ENCODE measurements around the gene NKG7.

Gene NKG7

DNA sequence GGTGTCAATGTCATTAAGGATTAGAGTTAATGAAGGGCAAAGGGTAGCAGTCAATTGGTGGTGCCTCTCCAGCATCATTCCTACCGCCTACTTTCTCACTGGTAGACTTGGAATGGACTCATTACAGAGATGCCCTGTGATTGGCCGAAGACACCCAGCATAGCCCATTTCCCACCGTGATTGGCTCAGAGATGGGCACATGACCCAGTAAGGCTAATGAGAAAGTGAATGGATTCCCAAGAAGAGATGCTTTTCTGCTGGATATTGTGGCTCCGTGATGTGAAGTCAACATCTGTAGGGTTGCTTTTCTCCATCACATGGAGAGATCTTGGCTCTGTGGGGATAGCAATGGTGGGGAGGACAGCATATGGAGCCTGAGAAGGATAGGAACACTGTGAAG, 42.1 kb downstream of the NKG7 start:
- TF ChIP-seq, protein P1, sequence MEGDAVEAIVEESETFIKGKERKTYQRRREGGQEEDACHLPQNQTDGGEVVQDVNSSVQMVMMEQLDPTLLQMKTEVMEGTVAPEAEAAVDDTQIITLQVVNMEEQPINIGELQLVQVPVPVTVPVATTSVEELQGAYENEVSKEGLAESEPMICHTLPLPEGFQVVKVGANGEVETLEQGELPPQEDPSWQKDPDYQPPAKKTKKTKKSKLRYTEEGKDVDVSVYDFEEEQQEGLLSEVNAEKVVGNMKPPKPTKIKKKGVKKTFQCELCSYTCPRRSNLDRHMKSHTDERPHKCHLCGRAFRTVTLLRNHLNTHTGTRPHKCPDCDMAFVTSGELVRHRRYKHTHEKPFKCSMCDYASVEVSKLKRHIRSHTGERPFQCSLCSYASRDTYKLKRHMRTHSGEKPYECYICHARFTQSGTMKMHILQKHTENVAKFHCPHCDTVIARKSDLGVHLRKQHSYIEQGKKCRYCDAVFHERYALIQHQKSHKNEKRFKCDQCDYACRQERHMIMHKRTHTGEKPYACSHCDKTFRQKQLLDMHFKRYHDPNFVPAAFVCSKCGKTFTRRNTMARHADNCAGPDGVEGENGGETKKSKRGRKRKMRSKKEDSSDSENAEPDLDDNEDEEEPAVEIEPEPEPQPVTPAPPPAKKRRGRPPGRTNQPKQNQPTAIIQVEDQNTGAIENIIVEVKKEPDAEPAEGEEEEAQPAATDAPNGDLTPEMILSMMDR (IDR thresholded peaks at IDR 0.05; ENCODE audit: low read depth, low read length): no peak
- in situ Hi-C loops (cut with HindIII; ENCODE audit: low sequenced_read_pairs): no loop called here
- no peak for DNase-seq (ENCODE audit: low read depth, low spot score)
- H3K4me3 ChIP-seq (ENCODE audit: low read depth, low read length): no peak overlapping the region

DNA sequence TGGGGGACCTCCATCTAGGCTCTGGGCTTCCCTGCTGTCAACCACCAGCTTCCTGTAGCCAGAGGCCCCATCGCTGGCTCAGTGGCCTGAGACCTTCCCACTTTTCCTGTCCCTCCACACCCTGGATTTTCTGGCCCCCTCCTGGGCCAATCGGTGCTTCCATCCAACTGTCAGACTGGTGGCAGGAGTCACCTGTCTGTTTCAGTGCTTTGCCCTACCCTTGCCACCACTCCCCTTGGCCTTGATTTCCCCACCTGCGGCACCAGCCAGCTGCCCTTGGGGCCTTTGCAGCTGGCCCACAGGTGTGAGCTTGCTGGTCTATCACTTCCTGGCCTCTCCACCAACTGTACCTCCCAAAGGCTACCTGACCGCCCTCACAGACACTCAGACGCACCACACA, 43.0 kb downstream of the NKG7 start:
- TF ChIP-seq, protein P1 (IDR thresholded peaks at IDR 0.05; ENCODE audit: low read depth, low read length): no peak
- no peak for DNase-seq (ENCODE audit: low read depth, low spot score)
- H3K4me3 ChIP-seq (ENCODE audit: low read depth, low read length): no peak overlapping the region
- in situ Hi-C loops (cut with HindIII; ENCODE audit: low sequenced_read_pairs): no loop called here

DNA sequence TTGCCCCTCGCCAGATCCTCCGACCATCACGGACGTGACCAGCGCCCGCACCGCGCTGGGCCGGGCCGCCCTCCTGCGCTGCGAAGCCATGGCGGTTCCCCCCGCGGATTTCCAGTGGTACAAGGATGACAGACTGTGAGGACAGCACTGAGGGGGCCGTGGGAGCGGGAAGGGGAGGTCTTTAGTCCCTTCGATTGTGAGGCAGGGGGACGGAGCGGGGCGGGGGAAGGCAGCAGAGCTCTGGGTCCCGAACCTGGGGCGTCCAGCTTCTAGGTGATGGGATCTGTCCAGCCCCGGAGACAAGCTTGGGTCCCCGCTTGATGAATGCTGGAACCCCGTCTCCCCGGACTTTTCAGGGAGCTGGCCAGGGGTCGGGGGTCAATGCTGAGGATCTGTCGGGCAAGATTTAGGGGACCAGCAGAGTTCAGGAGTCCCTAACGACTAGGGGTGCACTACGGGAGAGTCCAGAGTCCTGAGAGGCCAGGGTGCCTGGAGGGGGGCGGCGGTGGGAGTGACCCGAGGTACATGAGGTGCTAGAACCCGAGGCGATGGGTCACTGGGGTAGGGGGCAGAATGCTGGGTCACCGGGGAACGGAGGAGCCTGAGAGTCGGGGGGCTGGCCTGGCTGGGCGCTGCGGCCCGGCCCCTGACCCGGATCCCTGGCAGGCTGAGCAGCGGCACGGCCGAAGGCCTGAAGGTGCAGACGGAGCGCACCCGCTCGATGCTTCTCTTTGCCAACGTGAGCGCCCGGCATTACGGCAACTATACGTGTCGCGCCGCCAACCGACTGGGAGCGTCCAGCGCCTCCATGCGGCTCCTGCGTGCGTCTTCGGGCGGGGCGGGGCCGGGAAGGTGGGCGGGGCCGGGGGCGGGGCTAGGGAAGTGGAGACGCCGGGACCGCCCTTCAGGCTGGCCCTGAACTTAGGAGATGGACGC, 45.1 kb downstream of the NKG7 start:
- H3K4me3 ChIP-seq (ENCODE audit: low read depth, low read length): no peak overlapping the region
- in situ Hi-C loops (cut with HindIII; ENCODE audit: low sequenced_read_pairs): no loop called here
- TF ChIP-seq, protein P1 (IDR thresholded peaks at IDR 0.05; ENCODE audit: low read depth, low read length): no peak
- DNase-seq (ENCODE audit: low read depth, low spot score): no peak

DNA sequence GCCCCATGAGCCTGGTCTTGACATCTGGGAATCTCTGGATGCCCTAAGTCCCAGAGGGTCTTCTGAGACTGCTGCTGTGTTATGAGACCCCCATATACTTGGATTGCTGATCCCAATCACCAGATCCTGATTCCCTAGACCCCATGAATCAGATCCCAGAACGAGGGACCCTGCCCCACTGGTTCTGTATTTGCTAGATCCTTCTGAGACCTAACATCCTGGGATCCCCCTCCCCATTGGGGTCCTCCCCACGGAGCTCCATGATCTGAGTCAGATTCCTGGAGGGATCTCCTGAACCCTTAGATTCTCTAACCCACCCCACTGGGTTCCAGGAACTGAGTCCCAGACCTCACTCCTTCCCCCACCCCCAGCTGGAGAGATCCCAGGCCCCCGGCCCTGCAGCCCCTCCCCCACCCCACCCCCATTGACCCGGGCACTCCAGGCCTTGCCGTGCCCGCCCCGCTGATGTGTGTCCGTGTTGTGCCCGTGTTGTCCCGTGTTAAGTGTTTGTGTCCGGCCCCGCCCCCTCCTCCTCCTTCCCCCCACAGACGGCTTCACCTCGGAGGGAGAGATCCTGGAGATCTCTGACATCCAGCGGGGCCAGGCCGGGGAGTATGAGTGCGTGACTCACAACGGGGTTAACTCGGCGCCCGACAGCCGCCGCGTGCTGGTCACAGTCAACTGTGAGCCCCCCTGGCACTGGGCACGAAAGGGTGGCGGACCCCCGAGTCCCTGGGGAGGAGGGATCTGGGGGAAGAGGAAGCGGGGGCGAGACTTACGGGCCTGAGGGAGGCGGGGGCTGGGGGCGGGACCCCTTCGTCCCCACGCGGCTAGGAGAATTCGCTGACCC, 46.0 kb downstream of the NKG7 start:
- no peak overlapping the region for H3K4me3 ChIP-seq (ENCODE audit: low read depth, low read length)
- in situ Hi-C loops (cut with HindIII; ENCODE audit: low sequenced_read_pairs): no loop called here
- TF ChIP-seq, protein P1 (IDR thresholded peaks at IDR 0.05; ENCODE audit: low read depth, low read length): no peak
- no peak for DNase-seq (ENCODE audit: low read depth, low spot score)

DNA sequence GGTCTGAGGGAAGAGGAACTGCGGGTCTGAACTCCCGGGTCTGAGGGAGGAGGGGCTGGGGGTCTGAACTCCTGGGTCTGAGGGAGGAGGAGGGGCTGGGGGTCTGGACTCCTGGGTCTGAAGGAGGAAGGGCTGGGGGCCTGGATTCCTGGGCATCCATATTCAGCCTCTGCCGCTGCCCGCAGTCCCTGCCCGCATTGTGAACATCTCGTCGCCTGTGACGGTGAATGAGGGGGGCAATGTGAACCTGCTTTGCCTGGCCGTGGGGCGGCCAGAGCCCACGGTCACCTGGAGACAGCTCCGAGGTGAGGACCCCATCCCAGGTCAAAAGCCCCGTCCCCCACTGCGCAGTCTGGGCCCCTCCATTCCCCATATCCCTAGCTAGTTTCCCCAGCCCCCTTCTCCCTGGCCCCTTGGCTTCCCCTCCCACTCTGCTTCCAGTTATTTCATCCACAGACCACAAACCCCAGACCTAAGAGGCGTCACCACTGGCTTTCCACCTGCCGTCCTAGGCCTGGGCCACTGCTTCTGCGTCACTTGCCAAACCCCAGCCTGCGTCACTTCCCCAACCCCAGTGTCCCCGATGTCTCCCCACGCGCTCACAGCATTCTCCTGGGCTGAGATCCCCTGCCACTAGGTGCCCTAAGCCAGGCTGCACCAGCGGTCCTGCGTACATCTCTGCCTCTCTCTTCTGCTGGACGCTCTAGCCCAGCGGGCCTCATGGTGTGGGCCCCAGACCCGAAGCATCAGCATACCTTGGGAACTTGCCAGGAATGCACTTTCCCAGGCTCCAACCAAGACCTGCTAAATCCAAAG, 47.1 kb downstream of the NKG7 start:
- no peak overlapping the region for H3K4me3 ChIP-seq (ENCODE audit: low read depth, low read length)
- no peak for DNase-seq (ENCODE audit: low read depth, low spot score)
- in situ Hi-C loops (cut with HindIII; ENCODE audit: low sequenced_read_pairs): no loop called here
- TF ChIP-seq, protein P1 (IDR thresholded peaks at IDR 0.05; ENCODE audit: low read depth, low read length): no peak

DNA sequence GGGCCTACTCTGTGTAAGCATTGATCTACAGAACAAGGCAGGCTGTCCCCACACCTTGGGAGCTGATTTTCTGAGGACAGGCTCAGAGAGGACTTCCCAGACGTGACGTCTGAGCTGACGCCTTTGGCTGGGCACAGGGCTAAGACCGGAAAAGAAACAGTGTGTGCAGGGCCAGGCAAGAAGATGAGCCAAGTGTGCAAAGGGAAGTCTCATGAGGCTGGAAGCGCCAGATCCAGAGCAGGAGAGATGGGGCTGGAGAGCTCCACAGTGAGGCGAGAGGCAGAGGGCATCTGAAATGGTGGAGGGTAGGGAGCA, 48.3 kb downstream of the NKG7 start:
- no peak for DNase-seq (ENCODE audit: low read depth, low spot score)
- TF ChIP-seq, protein P1 (IDR thresholded peaks at IDR 0.05; ENCODE audit: low read depth, low read length): no peak
- in situ Hi-C loops (cut with HindIII; ENCODE audit: low sequenced_read_pairs): no loop called here
- H3K4me3 ChIP-seq (ENCODE audit: low read depth, low read length): no peak overlapping the region
